Left lung (tissue), 10 donors: ENCODE results near the gene MAPT. TPM values are rescaled to one million over a fixed set of nuclear protein-coding genes. Genes with fewer than 3 reads are reported as not detected.
"Not testable (repeated sequence)": the region's sequence is repeated elsewhere in the genome, so short reads cannot be mapped to it uniquely, and the experiment has no call there.

Experiments
- ATAC-seq: fragments of 200-7000 bp; cut with Tn5 transposase; one replicate; pipeline ENCODE4 v1.9.1; 2020; ENCODE audit warnings: moderate library complexity
- DNase-seq, 4 donors: peaks; one replicate each; pipeline ENCODE4 v3.0.0-alpha.2; 2013 to 2020
- H3K27ac ChIP-seq, 2 donors: fragments of 200-600 bp; sonication (generic) in 1 of 2; one replicate each; pipeline versions ENCODE4 v1.5.0 to v1.8.0; 2020 to 2021
- H3K27me3 ChIP-seq, 2 donors: fragments of 200-600 bp; sonication (generic) in 1 of 2; one replicate each; pipeline versions ENCODE4 v1.5.0 to v1.8.0; 2020 to 2021
- H3K36me3 ChIP-seq, 2 donors: fragments of 200-600 bp; sonication (generic) in 1 of 2; one replicate each; pipeline versions ENCODE4 v1.5.0 to v1.8.0; 2020 to 2021
- H3K4me1 ChIP-seq, 2 donors: fragments of 200-600 bp; one replicate each; pipeline ENCODE4 v1.8.0; 2021
- H3K4me3 ChIP-seq, 2 donors: fragments of 200-600 bp; sonication (generic) in 1 of 2; one replicate each; pipeline versions ENCODE4 v1.5.0 to v1.8.0; 2020 to 2021; ENCODE audit warnings: mild to moderate bottlenecking in 1 of 2
- H3K9me3 ChIP-seq, 2 donors: fragments of 200-600 bp; sonication (generic) in 1 of 2; one replicate each; pipeline versions ENCODE4 v1.5.0 to v1.8.0; 2020 to 2021
- intact Hi-C, 2 donors: fragments of 100-400 bp; cut with DNase I; formaldehyde crosslinking; loops; one replicate each; pipeline versions ENCODE4 v1.11.2 to v1.14.2; 2022
- polyA plus RNA-seq, 6 donors: library from polyadenylated mRNA; unstranded; fragments of 120-200 nt; gene quantifications; one replicate each; pipeline ENCODE4 v1.2.1, GENCODE V29; 2013; ENCODE audit not compliant: insufficient read length in 6 of 6
- total RNA-seq, 2 donors: library from RNA; stranded (reverse); fragmentation: NEBNext Ultra II Directional; extraction: Animal tissue kit (Norgen Biotek cat#: 25700); gene quantifications; one replicate each; pipeline ENCODE4 v1.2.1, GENCODE V29; 2021
- TF ChIP-seq, protein P1 (sequence below), 2 donors: fragments of 200-600 bp; sonication (generic) in 1 of 2; IDR thresholded peaks; one replicate each; pipeline versions ENCODE4 v1.5.0 to v1.8.0; 2021; ENCODE audit warnings: antibody characterized with exemption in 2 of 2
- donor health status: DM: no; HTN: yes; CAD: no.
- donor health status: DM: no; HTN: no; CAD: no.

MAPT gene
- total and polyA plus RNA-seq, 8 donors, result 0.99 to 7.7 (median 5.5) TPM

DNA sequence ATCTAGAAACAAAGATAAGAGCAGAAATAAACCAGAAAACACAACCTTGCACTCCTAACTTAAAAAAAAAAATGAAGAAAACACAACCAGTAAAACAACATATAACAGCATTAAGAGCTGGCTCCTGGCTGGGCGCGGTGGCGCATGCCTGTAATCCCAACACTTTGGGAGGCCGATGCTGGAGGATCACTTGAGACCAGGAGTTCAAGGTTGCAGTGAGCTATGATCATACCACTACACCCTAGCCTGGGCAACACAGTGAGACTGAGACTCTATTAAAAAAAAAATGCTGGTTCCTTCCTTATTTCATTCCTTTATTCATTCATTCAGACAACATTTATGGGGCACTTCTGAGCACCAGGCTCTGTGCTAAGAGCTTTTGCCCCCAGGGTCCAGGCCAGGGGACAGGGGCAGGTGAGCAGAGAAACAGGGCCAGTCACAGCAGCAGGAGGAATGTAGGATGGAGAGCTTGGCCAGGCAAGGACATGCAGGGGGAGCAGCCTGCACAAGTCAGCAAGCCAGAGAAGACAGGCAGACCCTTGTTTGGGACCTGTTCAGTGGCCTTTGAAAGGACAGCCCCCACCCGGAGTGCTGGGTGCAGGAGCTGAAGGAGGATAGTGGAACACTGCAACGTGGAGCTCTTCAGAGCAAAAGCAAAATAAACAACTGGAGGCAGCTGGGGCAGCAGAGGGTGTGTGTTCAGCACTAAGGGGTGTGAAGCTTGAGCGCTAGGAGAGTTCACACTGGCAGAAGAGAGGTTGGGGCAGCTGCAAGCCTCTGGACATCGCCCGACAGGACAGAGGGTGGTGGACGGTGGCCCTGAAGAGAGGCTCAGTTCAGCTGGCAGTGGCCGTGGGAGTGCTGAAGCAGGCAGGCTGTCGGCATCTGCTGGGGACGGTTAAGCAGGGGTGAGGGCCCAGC lies 107.3 kb downstream of the MAPT start:
- ATAC-seq (no peak), DNase-seq (no peak)
- Histone ChIP-seq H3K36me3 (no peaks in the 10 kb centered on the region), H3K4me1 (no peaks in the 10 kb centered on the region), H3K9me3 (no peaks in the 10 kb centered on the region), H3K4me3 (no peak overlapping the region), H3K27me3 (no peaks in the 10 kb centered on the region), H3K27ac (no peak overlapping the region)
- intact Hi-C loops, result loop anchor here in 1 of 2 donors (5.0 kb wide), 1 partner anchor 211 kb away; no protein-coding TSS in a partner anchor
- TF ChIP-seq, protein P1, sequence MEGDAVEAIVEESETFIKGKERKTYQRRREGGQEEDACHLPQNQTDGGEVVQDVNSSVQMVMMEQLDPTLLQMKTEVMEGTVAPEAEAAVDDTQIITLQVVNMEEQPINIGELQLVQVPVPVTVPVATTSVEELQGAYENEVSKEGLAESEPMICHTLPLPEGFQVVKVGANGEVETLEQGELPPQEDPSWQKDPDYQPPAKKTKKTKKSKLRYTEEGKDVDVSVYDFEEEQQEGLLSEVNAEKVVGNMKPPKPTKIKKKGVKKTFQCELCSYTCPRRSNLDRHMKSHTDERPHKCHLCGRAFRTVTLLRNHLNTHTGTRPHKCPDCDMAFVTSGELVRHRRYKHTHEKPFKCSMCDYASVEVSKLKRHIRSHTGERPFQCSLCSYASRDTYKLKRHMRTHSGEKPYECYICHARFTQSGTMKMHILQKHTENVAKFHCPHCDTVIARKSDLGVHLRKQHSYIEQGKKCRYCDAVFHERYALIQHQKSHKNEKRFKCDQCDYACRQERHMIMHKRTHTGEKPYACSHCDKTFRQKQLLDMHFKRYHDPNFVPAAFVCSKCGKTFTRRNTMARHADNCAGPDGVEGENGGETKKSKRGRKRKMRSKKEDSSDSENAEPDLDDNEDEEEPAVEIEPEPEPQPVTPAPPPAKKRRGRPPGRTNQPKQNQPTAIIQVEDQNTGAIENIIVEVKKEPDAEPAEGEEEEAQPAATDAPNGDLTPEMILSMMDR (IDR thresholded peaks at IDR 0.05), result no peak

DNA sequence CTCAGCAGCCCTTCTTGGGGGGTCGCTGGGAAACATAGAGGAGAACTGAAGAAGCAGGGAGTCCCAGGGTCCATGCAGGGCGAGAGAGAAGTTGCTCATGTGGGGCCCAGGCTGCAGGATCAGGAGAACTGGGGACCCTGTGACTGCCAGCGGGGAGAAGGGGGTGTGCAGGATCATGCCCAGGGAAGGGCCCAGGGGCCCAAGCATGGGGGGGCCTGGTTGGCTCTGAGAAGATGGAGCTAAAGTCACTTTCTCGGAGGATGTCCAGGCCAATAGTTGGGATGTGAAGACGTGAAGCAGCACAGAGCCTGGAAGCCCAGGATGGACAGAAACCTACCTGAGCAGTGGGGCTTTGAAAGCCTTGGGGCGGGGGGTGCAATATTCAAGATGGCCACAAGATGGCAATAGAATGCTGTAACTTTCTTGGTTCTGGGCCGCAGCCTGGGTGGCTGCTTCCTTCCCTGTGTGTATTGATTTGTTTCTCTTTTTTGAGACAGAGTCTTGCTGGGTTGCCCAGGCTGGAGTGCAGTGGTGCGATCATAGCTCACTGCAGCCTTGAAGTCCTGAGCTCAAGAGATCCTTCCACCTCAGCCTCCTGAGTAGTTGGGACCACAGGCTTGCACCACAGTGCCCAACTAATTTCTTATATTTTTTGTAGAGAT lies 108.1 kb downstream of the MAPT start:
- H3K27ac ChIP-seq, result no peak overlapping the region
- H3K4me3 ChIP-seq, result no peak overlapping the region
- no peaks in the 10 kb centered on the region for H3K27me3 ChIP-seq
- intact Hi-C loops, result loop anchor here in 1 of 2 donors (5.0 kb wide), 1 partner anchor 210 kb away; no protein-coding TSS in a partner anchor
- no peaks in the 10 kb centered on the region for H3K9me3 ChIP-seq
- H3K36me3 ChIP-seq, result no peaks in the 10 kb centered on the region
- no peaks in the 10 kb centered on the region for H3K4me1 ChIP-seq
- TF ChIP-seq, protein P1 (IDR thresholded peaks at IDR 0.05), result peak; percentile 93 to 98
- ATAC-seq (peak; percentile 97), DNase-seq (peak in 3 of 4 donors; percentile 44 to 73 (median 61))

DNA sequence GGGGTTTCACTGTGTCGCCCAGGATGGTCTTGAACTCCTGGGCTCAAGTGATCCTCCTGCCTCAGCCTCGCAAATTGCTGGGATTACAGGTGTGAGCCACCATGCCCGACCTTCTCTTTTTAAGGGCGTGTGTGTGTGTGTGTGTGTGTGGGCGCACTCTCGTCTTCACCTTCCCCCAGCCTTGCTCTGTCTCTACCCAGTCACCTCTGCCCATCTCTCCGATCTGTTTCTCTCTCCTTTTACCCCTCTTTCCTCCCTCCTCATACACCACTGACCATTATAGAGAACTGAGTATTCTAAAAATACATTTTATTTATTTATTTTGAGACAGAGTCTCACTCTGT lies 108.6 kb downstream of the MAPT start:
- DNase-seq, result no peak
- Histone ChIP-seq H3K27me3 (no peaks in the 10 kb centered on the region), H3K4me1 (no peaks in the 10 kb centered on the region), H3K36me3 (no peaks in the 10 kb centered on the region), H3K4me3 (no peak overlapping the region), H3K9me3 (no peaks in the 10 kb centered on the region), H3K27ac (no peak overlapping the region)
- no peak for ATAC-seq
- TF ChIP-seq, protein P1 (IDR thresholded peaks at IDR 0.05), result no peak
- intact Hi-C loops, result loop anchor here in 1 of 2 donors (5.0 kb wide), 1 partner anchor 209 kb away; no protein-coding TSS in a partner anchor

DNA sequence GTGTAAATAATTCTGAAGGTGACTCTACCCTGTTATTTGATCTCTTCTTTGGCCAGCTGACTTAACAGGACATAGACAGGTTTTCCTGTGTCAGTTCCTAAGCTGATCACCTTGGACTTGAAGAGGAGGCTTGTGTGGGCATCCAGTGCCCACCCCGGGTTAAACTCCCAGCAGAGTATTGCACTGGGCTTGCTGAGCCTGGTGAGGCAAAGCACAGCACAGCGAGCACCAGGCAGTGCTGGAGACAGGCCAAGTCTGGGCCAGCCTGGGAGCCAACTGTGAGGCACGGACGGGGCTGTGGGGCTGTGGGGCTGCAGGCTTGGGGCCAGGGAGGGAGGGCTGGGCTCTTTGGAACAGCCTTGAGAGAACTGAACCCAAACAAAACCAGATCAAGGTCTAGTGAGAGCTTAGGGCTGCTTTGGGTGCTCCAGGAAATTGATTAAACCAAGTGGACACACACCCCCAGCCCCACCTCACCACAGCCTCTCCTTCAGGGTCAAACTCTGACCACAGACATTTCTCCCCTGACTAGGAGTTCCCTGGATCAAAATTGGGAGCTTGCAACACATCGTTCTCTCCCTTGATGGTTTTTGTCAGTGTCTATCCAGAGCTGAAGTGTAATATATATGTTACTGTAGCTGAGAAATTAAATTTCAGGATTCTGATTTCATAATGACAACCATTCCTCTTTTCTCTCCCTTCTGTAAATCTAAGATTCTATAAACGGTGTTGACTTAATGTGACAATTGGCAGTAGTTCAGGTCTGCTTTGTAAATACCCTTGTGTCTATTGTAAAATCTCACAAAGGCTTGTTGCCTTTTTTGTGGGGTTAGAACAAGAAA lies 109.8 kb downstream of the MAPT start:
- Histone ChIP-seq H3K4me3 (no peak overlapping the region), H3K27me3 (no peaks in the 10 kb centered on the region), H3K4me1 (no peaks in the 10 kb centered on the region), H3K27ac (no peak overlapping the region), H3K36me3 (no peaks in the 10 kb centered on the region), H3K9me3 (no peaks in the 10 kb centered on the region)
- intact Hi-C loops, result loop anchor here in 1 of 2 donors (5.0 kb wide), 1 partner anchor 208 kb away; no protein-coding TSS in a partner anchor
- DNase-seq, result peak in 1 of 4 donors; percentile 24
- ATAC-seq, result peak; percentile 40
- TF ChIP-seq, protein P1 (IDR thresholded peaks at IDR 0.05), result no peak

DNA sequence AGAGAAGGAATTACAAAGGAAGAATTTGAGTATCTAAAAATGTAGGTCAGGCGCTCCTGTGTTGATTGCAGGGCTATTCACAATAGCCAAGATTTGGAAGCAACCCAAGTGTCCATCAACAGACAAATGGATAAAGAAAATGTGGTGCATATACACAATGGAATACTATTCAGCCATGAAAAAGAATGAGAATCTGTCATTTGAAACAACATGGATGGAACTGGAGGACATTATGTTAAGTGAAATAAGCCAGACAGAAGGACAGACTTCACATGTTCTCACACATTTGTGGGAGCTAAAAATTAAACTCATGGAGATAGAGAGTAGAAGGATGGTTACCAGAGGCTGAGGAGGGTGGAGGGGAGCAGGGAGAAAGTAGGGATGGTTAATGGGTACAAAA lies 111.7 kb downstream of the MAPT start:
- H3K4me3 ChIP-seq, ATAC-seq, H3K27me3 ChIP-seq, H3K27ac ChIP-seq, H3K36me3 ChIP-seq, intact Hi-C loops, DNase-seq, H3K4me1 ChIP-seq, H3K9me3 ChIP-seq: not testable (repeated sequence)
